Embryonic facial prominence (tissue), 1 donor: ENCODE measurements around the gene ANTXR1.

Source experiments
- DNase-seq: peaks from one replicate; pipeline ENCODE4 v3.0.0-alpha.2; 2016; ENCODE audit errors: extremely low spot score

The ANTXR1 gene

GRCh38 chr2:69134306-69134945, 121.4 kb downstream of the ANTXR1 start:
- no peak for DNase-seq

- no peak for DNase-seq
Observed at GRCh38 chr2:69138247-69138772, 125.3 kb downstream of the ANTXR1 start.

GRCh38 chr2:69138793-69139459, 125.9 kb downstream of the ANTXR1 start:
- DNase-seq = no peak

- DNase-seq = no peak
Observed at GRCh38 chr2:69139778-69140670, 127.0 kb downstream of the ANTXR1 start.

- DNase-seq = no peak
Observed at GRCh38 chr2:69141061-69141460, 128.1 kb downstream of the ANTXR1 start.

GRCh38 chr2:69143748-69144360, 130.9 kb downstream of the ANTXR1 start:
- DNase-seq = no peak

GRCh38 chr2:69145204-69145603, 132.2 kb downstream of the ANTXR1 start:
- DNase-seq = no peak

GRCh38 chr2:69147841-69148533, 135.0 kb downstream of the ANTXR1 start:
- no peak for DNase-seq

GRCh38 chr2:69149631-69150215, 136.7 kb downstream of the ANTXR1 start:
- no peak for DNase-seq

- DNase-seq = no peak
Observed at GRCh38 chr2:69151931-69152330, 139.0 kb downstream of the ANTXR1 start.

- DNase-seq = no peak
Observed at GRCh38 chr2:69152847-69153583, 140.0 kb downstream of the ANTXR1 start.

- no peak for DNase-seq
Observed at GRCh38 chr2:69154106-69154505, 141.1 kb downstream of the ANTXR1 start.

GRCh38 chr2:69156624-69157023, 143.6 kb downstream of the ANTXR1 start:
- no peak for DNase-seq

GRCh38 chr2:69157441-69157840, 144.5 kb downstream of the ANTXR1 start:
- no peak for DNase-seq

GRCh38 chr2:69159986-69160385, 147.0 kb downstream of the ANTXR1 start:
- no peak for DNase-seq

GRCh38 chr2:69162057-69162456, 149.1 kb downstream of the ANTXR1 start:
- no peak for DNase-seq

- DNase-seq = no peak
Observed at GRCh38 chr2:69163109-69163508, 150.1 kb downstream of the ANTXR1 start.

GRCh38 chr2:69163556-69163955, 150.6 kb downstream of the ANTXR1 start:
- DNase-seq = no peak

- no peak for DNase-seq
Observed at GRCh38 chr2:69164061-69164778, 151.2 kb downstream of the ANTXR1 start.
